ENCODE measurements around the gene DDA1. TPM values are rescaled to one million over a fixed set of nuclear protein-coding genes. Genes with fewer than 3 reads are reported as not detected.
A peak's percentile ranks its signal among the peaks of the same experiment; 100 is the strongest.

The DDA1 gene
- total and polyA plus RNA-seq, 2 of the 13 experiments (the other 11 are each of a cell fraction or from before 2014, with no cell fraction given), result 24.5 to 26.0 TPM

- TF ChIP-seq ZNF572 (CRISPR knock-in tag; IDR thresholded peaks at IDR 0.05) (no peak), ZSCAN5A (CRISPR knock-in tag; IDR thresholded peaks at IDR 0.05; ENCODE audit: borderline replicate concordance) (no peak), TIGD3 (CRISPR knock-in tag; IDR thresholded peaks at IDR 0.05; ENCODE audit: borderline replicate concordance) (no peak), KDM1A (CRISPR knock-in tag; IDR thresholded peaks at IDR 0.05) (no peak), CENPT (CRISPR knock-in tag; IDR thresholded peaks at IDR 0.05; ENCODE audit: low read depth) (no peak), JDP2 (CRISPR knock-in tag; IDR thresholded peaks at IDR 0.05; ENCODE audit: borderline replicate concordance) (no peak), ZNF740 (CRISPR knock-in tag; IDR thresholded peaks at IDR 0.05) (no peak), MZF1 (CRISPR knock-in tag; IDR thresholded peaks at IDR 0.05; ENCODE audit: borderline replicate concordance) (no peak), PHF5A (CRISPR knock-in tag; IDR thresholded peaks at IDR 0.05; ENCODE audit: low read depth, unreplicated experiment) (no peak), ZNF619 (CRISPR knock-in tag; IDR thresholded peaks at IDR 0.05) (no peak), TOE1 (CRISPR knock-in tag; IDR thresholded peaks at IDR 0.05) (no peak), ZNF329 (CRISPR knock-in tag; IDR thresholded peaks at IDR 0.05; ENCODE audit: low read depth) (no peak), ZNF570 (CRISPR knock-in tag; IDR thresholded peaks at IDR 0.05; ENCODE audit: borderline replicate concordance) (no peak), ZNF256 (CRISPR knock-in tag; conservative IDR thresholded peaks at IDR 0.05) (no peak)
- TF ChIP-seq, protein P1, sequence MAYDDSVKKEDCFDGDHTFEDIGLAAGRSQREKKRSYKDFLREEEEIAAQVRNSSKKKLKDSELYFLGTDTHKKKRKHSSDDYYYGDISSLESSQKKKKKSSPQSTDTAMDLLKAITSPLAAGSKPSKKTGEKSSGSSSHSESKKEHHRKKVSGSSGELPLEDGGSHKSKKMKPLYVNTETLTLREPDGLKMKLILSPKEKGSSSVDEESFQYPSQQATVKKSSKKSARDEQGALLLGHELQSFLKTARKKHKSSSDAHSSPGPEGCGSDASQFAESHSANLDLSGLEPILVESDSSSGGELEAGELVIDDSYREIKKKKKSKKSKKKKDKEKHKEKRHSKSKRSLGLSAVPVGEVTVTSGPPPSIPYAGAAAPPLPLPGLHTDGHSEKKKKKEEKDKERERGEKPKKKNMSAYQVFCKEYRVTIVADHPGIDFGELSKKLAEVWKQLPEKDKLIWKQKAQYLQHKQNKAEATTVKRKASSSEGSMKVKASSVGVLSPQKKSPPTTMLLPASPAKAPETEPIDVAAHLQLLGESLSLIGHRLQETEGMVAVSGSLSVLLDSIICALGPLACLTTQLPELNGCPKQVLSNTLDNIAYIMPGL (CRISPR knock-in tag; IDR thresholded peaks at IDR 0.05; ENCODE audit: borderline replicate concordance in 1 of 2, low read depth in 1 of 2), result peak; percentile 28 to 65; a peak in 2 of 4 replicates
- TF ChIP-seq, protein P2, sequence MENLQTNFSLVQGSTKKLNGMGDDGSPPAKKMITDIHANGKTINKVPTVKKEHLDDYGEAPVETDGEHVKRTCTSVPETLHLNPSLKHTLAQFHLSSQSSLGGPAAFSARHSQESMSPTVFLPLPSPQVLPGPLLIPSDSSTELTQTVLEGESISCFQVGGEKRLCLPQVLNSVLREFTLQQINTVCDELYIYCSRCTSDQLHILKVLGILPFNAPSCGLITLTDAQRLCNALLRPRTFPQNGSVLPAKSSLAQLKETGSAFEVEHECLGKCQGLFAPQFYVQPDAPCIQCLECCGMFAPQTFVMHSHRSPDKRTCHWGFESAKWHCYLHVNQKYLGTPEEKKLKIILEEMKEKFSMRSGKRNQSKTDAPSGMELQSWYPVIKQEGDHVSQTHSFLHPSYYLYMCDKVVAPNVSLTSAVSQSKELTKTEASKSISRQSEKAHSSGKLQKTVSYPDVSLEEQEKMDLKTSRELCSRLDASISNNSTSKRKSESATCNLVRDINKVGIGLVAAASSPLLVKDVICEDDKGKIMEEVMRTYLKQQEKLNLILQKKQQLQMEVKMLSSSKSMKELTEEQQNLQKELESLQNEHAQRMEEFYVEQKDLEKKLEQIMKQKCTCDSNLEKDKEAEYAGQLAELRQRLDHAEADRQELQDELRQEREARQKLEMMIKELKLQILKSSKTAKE (CRISPR knock-in tag; IDR thresholded peaks at IDR 0.05; ENCODE audit: borderline replicate concordance), result no peak
- TF ChIP-seq, protein P3, sequence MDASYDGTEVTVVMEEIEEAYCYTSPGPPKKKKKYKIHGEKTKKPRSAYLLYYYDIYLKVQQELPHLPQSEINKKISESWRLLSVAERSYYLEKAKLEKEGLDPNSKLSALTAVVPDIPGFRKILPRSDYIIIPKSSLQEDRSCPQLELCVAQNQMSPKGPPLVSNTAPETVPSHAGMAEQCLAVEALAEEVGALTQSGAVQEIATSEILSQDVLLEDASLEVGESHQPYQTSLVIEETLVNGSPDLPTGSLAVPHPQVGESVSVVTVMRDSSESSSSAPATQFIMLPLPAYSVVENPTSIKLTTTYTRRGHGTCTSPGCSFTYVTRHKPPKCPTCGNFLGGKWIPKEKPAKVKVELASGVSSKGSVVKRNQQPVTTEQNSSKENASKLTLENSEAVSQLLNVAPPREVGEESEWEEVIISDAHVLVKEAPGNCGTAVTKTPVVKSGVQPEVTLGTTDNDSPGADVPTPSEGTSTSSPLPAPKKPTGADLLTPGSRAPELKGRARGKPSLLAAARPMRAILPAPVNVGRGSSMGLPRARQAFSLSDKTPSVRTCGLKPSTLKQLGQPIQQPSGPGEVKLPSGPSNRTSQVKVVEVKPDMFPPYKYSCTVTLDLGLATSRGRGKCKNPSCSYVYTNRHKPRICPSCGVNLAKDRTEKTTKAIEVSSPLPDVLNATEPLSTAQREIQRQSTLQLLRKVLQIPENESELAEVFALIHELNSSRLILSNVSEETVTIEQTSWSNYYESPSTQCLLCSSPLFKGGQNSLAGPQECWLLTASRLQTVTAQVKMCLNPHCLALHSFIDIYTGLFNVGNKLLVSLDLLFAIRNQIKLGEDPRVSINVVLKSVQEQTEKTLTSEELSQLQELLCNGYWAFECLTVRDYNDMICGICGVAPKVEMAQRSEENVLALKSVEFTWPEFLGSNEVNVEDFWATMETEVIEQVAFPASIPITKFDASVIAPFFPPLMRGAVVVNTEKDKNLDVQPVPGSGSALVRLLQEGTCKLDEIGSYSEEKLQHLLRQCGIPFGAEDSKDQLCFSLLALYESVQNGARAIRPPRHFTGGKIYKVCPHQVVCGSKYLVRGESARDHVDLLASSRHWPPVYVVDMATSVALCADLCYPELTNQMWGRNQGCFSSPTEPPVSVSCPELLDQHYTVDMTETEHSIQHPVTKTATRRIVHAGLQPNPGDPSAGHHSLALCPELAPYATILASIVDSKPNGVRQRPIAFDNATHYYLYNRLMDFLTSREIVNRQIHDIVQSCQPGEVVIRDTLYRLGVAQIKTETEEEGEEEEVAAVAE (CRISPR knock-in tag; IDR thresholded peaks at IDR 0.05; ENCODE audit: borderline replicate concordance), result no peak
These were observed 36.8 kb downstream of the DDA1 start (continued) for GRCh38 chr19:17346109-17346671.
